H9 (cell line): ENCODE data around the gene ACOT13. TPM values are rescaled to one million over a fixed set of nuclear protein-coding genes. Genes with fewer than 3 reads are reported as not detected.

Experiments
- DNase-seq: peaks from one replicate; pipeline ENCODE4 v3.0.0-alpha.2; 2017
- H2AFZ ChIP-seq: one replicate; pipeline ENCODE4 v1.6.1; 2013; ENCODE audit warnings: mild to moderate bottlenecking, low read length, control low read depth, moderate library complexity
- H2AK5ac ChIP-seq: 2 replicates; pipeline ENCODE4 v1.6.1; 2013; ENCODE audit warnings: low read length, control low read depth, mixed read lengths; ENCODE audit not compliant: insufficient read length
- H2BK120ac ChIP-seq: one replicate; pipeline ENCODE4 v1.6.1; 2013; ENCODE audit warnings: low read depth, mild to moderate bottlenecking, low read length, control low read depth, inconsistent platforms; ENCODE audit not compliant: poor library complexity, severe bottlenecking
- H2BK12ac ChIP-seq: 2 replicates; pipeline ENCODE4 v1.6.1; 2013; ENCODE audit warnings: low read length, control low read depth, mixed read lengths, low read depth; ENCODE audit not compliant: insufficient read length
- H2BK15ac ChIP-seq: 2 replicates; pipeline ENCODE4 v1.6.1; 2013; ENCODE audit warnings: low read depth, low read length, control low read depth
- H2BK20ac ChIP-seq: one replicate; pipeline ENCODE4 v1.6.1; 2013; ENCODE audit warnings: low read depth, mild to moderate bottlenecking, low read length, control low read depth, inconsistent platforms; ENCODE audit not compliant: poor library complexity, severe bottlenecking
- H2BK5ac ChIP-seq: 2 replicates; pipeline ENCODE4 v1.6.1; 2013; ENCODE audit warnings: low read length, control low read depth, mixed read lengths; ENCODE audit not compliant: insufficient read length
- H3K14ac ChIP-seq: 2 replicates; pipeline ENCODE4 v1.6.1; 2013; ENCODE audit warnings: low read length, control low read depth; ENCODE audit not compliant: insufficient read depth
- H3K18ac ChIP-seq: 2 replicates; pipeline ENCODE4 v1.6.1; 2013; ENCODE audit warnings: low read depth, mild to moderate bottlenecking, mixed read lengths, low read length, control low read depth; ENCODE audit not compliant: insufficient read length
- H3K23ac ChIP-seq: 2 replicates; pipeline ENCODE4 v1.6.1; 2013; ENCODE audit warnings: low read length, control low read depth, mixed read lengths, low read depth; ENCODE audit not compliant: insufficient read length
- H3K23me2 ChIP-seq: 2 replicates; pipeline ENCODE4 v1.6.1; 2013; ENCODE audit warnings: low read depth, mild to moderate bottlenecking, mixed read lengths, low read length, control low read depth; ENCODE audit not compliant: insufficient read length, poor library complexity, severe bottlenecking
- H3K27ac ChIP-seq: 2 replicates; pipeline ENCODE4 v1.5.1; 2013; ENCODE audit warnings: low read length, control low read depth, mixed read lengths, low read depth; ENCODE audit not compliant: insufficient read length
- H3K27me3 ChIP-seq: 2 replicates; pipeline ENCODE4 v1.6.1; 2013; ENCODE audit warnings: low read length, control low read depth, inconsistent platforms; ENCODE audit not compliant: insufficient read depth
- H3K4ac ChIP-seq: 2 replicates; pipeline ENCODE4 v1.6.1; 2013; ENCODE audit warnings: low read depth, mild to moderate bottlenecking, control low read depth, inconsistent platforms, low read length, moderate library complexity
- H3K4me1 ChIP-seq: 2 replicates; pipeline ENCODE4 v1.6.1; 2013; ENCODE audit warnings: low read length, control low read depth, inconsistent platforms; ENCODE audit not compliant: insufficient read depth
- H3K4me2 ChIP-seq: 2 replicates; pipeline ENCODE4 v1.6.1; 2013; ENCODE audit warnings: low read length, control low read depth, mixed read lengths; ENCODE audit not compliant: insufficient read length, insufficient read depth
- H3K56ac ChIP-seq: 2 replicates; pipeline ENCODE4 v1.6.1; 2013; ENCODE audit warnings: low read depth, mild to moderate bottlenecking, mixed read lengths, low read length, control low read depth; ENCODE audit not compliant: insufficient read length
- H3K79me1 ChIP-seq: 2 replicates; pipeline ENCODE4 v1.6.1; 2013; ENCODE audit warnings: low read depth, mild to moderate bottlenecking, moderate library complexity, low read length, control low read depth, inconsistent platforms; ENCODE audit not compliant: insufficient read depth, poor library complexity, severe bottlenecking
- H3K79me2 ChIP-seq: 2 replicates; pipeline ENCODE4 v1.6.1; 2013; ENCODE audit warnings: low read length, control low read depth, inconsistent platforms; ENCODE audit not compliant: insufficient read depth
- H3K9ac ChIP-seq: 2 replicates; pipeline ENCODE4 v1.6.1; 2013; ENCODE audit warnings: low read length, control low read depth, mixed read lengths; ENCODE audit not compliant: insufficient read length; ENCODE audit errors: extremely low read depth
- H3K9me3 ChIP-seq: one replicate; pipeline ENCODE4 v1.6.1; 2013; ENCODE audit warnings: low read depth, low read length, inconsistent platforms; ENCODE audit not compliant: control insufficient read depth
- H3T11ph ChIP-seq: one replicate; pipeline ENCODE4 v1.6.1; 2013; ENCODE audit warnings: mild to moderate bottlenecking, low read length, control low read depth, inconsistent platforms
- H4K20me1 ChIP-seq: one replicate; pipeline ENCODE4 v1.6.1; 2013; ENCODE audit not compliant: control insufficient read depth, insufficient read length, insufficient read depth
- H4K5ac ChIP-seq: 2 replicates; pipeline ENCODE4 v1.6.1; 2013; ENCODE audit warnings: low read depth, mild to moderate bottlenecking, mixed read lengths, low read length, control low read depth; ENCODE audit not compliant: insufficient read length
- H4K8ac ChIP-seq: replicated peaks from 2 replicates; pipeline ENCODE4 v1.6.1; 2013; ENCODE audit warnings: low read length, control low read depth, mixed read lengths, low read depth; ENCODE audit not compliant: insufficient read length
- H4K91ac ChIP-seq: 2 replicates; pipeline ENCODE4 v1.6.1; 2013; ENCODE audit warnings: low read depth, mild to moderate bottlenecking, moderate library complexity, mixed read lengths, low read length, control low read depth; ENCODE audit not compliant: insufficient read length
- H3K27ac Mint-ChIP-seq, 3 experiments: 2 replicates in 2 of 3; 3 replicates in 1 of 3; pipeline ENCODE4 v1.8.0; 2020 to 2021; ENCODE audit warnings: mixed read lengths in 3 of 3, mild to moderate bottlenecking in 1 of 3, moderate library complexity in 1 of 3
- H3K27me3 Mint-ChIP-seq: 2 replicates; pipeline ENCODE4 v1.8.0; 2021; ENCODE audit warnings: low read depth, mild to moderate bottlenecking, moderate library complexity, mixed read lengths
- H3K36me3 Mint-ChIP-seq, 3 experiments: 2 replicates in 2 of 3; 3 replicates in 1 of 3; pipeline ENCODE4 v1.8.0; 2020 to 2021; ENCODE audit warnings: low read depth in 3 of 3, mixed read lengths in 3 of 3; ENCODE audit not compliant: insufficient read depth in 1 of 3
- H3K4me1 Mint-ChIP-seq, 2 experiments: 2 replicates each; pipeline ENCODE4 v1.8.0; 2020; ENCODE audit warnings: mixed read lengths in 2 of 2
- H3K4me3 Mint-ChIP-seq, 2 experiments: 2 replicates in 1 of 2; 3 replicates in 1 of 2; pipeline ENCODE4 v1.8.0; 2020 to 2021; ENCODE audit warnings: mild to moderate bottlenecking in 2 of 2, mixed read lengths in 2 of 2, moderate library complexity in 1 of 2
- H3K9me3 Mint-ChIP-seq, 2 experiments: 2 replicates in 1 of 2; 3 replicates in 1 of 2; pipeline ENCODE4 v1.8.0; 2020; ENCODE audit warnings: mild to moderate bottlenecking in 2 of 2, mixed read lengths in 2 of 2, moderate library complexity in 1 of 2
- CTCF ChIP-seq: fragments of 200-600 bp; sonication (generic); conservative IDR thresholded peaks from 3 replicates; pipeline ENCODE4 v1.8.0; 2021; ENCODE audit warnings: antibody characterized with exemption, mild to moderate bottlenecking
- WGBS: extraction: QIAGEN DNeasy Blood & Tissue Kit; methylation state at CpG from one replicate; pipeline ENCODE4 v1.1.7; 2013; ENCODE audit warnings: missing lambda C conversion rate, low lambda C conversion rate, mixed read lengths; ENCODE audit not compliant: insufficient read length; ENCODE audit errors: extremely low coverage; 5-methylcytosine and 5-hydroxymethylcytosine counted together
- total RNA-seq: library from RNA; stranded (reverse); gene quantifications from 2 replicates; pipeline ENCODE4 v1.2.1, GENCODE V29; 2021

ACOT13 gene
- total RNA-seq, 1 experiment from 2014 or later: 38.0 TPM

- no peak overlapping the region for H3K56ac ChIP-seq
- peak overlapping the region; percentile 26 for H2BK20ac ChIP-seq
- TF ChIP-seq CTCF: no peak
- no peaks in the 10 kb centered on the region for H3K27me3 Mint-ChIP-seq
- no peaks in the 10 kb centered on the region for H3K9me3 ChIP-seq
- H2BK5ac ChIP-seq: no peak overlapping the region
- no peak overlapping the region for H3K23ac ChIP-seq
- no peak overlapping the region for H2AK5ac ChIP-seq
- no peak overlapping the region for H3T11ph ChIP-seq
- no peak overlapping the region for H3K9ac ChIP-seq
- H3K79me1 ChIP-seq: no peaks in the 10 kb centered on the region
- H2BK12ac ChIP-seq: no peak overlapping the region
- H3K4me2 ChIP-seq: peak overlapping the region; percentile 1
- no peak overlapping the region for H2BK15ac ChIP-seq
- no peak overlapping the region for H2AFZ ChIP-seq
- no peaks in the 10 kb centered on the region for H3K23me2 ChIP-seq
- no peak overlapping the region for H4K5ac ChIP-seq
- no peak overlapping the region for H3K4me3 Mint-ChIP-seq
- no CpG with 5 or more reads among the region's 9 CpGs for WGBS
- H4K91ac ChIP-seq: no peak overlapping the region
- H3K4me1 ChIP-seq: peaks cover 6% of the 10 kb centered on the region; the same call in 1 of the 2 replicates
- no peak overlapping the region for H2BK120ac ChIP-seq
- no peak overlapping the region for H3K14ac ChIP-seq
- peak overlapping the region in 2 of 3 experiments; percentile 51 to 69; a peak in 3 of 7 replicates for H3K27ac Mint-ChIP-seq
- H3K18ac ChIP-seq: peak overlapping the region; percentile 72
- peak; percentile 46 for DNase-seq
- H3K27me3 ChIP-seq: no peaks in the 10 kb centered on the region
- peaks cover 17 to 52% (median 49%) of the 10 kb centered on the region in 3 experiments; a peak in 6 of 7 replicates for H3K36me3 Mint-ChIP-seq
- H4K20me1 ChIP-seq: no peaks in the 10 kb centered on the region
- H3K9me3 Mint-ChIP-seq: no peaks in the 10 kb centered on the region
- H3K4me1 Mint-ChIP-seq: peaks cover 20 to 26% of the 10 kb centered on the region in 2 experiments
- H3K4ac ChIP-seq: no peak overlapping the region
- H3K79me2 ChIP-seq: no peaks in the 10 kb centered on the region; the same call in 1 of the 2 replicates
- H4K8ac ChIP-seq: no peak overlapping the region
- H3K27ac ChIP-seq: no peak overlapping the region
These were observed 8.0 kb upstream of the ACOT13 start for GRCh38 chr6:24658573-24659560.
